Kidney epithelial cell (primary cell): Measurements from ENCODE around the gene PMVK. TPM values are rescaled to one million over a fixed set of nuclear protein-coding genes. Genes with fewer than 3 reads are reported as not detected.
A peak's percentile ranks its signal among the peaks of the same experiment; 100 is the strongest.

Experiments
- DNase-seq: peaks from one replicate; pipeline ENCODE4 v3.0.0-alpha.2; 2010; ENCODE audit warnings: low read depth
- H3K27me3 ChIP-seq: 2 replicates; pipeline ENCODE4 v1.6.0; 2011; ENCODE audit warnings: low read length; ENCODE audit not compliant: control insufficient read depth, insufficient read depth
- H3K36me3 ChIP-seq: 2 replicates; pipeline ENCODE4 v1.5.1; 2011; ENCODE audit warnings: low read length; ENCODE audit not compliant: control insufficient read depth, insufficient read depth
- H3K4me3 ChIP-seq: 2 replicates; pipeline ENCODE4 v1.5.1; 2011; ENCODE audit warnings: low read depth, mild to moderate bottlenecking, control low read depth, low read length
- total RNA-seq: library from RNA; depleted of rRNA; stranded (reverse); fragments of >200 nt; gene quantifications from 2 replicates; pipeline ENCODE4 v1.2.3, GENCODE V29; 2015
- TF ChIP-seq, protein P1 (sequence below): IDR thresholded peaks from 2 replicates; pipeline ENCODE4 v1.5.1; 2011; ENCODE audit warnings: mild to moderate bottlenecking, moderate library complexity, low read length, control low read depth, inconsistent platforms; ENCODE audit not compliant: insufficient read depth, poor library complexity, severe bottlenecking

Gene PMVK
- total RNA-seq, 1 donor from 2014 or later: 13.6 TPM

DNA sequence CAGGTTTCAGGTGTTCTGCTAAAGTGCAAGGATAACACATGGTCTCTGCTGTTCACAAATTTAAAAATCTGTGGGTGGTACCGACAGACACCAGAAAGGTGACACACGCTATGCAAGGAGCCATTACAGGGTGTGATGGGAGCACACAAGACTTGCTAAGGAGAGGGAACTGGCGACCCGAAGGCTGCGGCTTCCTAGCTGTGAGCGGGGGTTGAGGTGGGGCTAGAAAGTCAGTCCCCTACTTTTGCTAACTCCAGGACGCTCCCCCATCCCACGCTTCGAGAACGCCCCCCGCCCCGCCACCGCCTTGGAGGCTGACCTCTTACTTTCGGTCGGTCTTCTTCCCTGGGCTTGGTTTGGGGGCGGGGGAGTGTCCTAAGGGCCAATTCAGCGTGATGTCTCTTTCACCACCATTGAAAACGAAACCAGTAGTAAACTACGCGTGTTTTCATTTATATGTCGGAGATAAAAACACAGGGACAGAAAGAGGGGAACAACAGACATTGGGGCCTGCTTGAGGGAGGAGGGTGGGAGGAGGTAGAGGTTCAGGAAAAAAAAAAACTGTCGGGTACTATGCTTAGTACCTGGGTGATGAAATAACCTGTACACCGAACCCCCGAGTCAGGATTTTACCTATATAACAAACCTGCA is 39.0 kb upstream of the PMVK start:
- TF ChIP-seq, protein P1, sequence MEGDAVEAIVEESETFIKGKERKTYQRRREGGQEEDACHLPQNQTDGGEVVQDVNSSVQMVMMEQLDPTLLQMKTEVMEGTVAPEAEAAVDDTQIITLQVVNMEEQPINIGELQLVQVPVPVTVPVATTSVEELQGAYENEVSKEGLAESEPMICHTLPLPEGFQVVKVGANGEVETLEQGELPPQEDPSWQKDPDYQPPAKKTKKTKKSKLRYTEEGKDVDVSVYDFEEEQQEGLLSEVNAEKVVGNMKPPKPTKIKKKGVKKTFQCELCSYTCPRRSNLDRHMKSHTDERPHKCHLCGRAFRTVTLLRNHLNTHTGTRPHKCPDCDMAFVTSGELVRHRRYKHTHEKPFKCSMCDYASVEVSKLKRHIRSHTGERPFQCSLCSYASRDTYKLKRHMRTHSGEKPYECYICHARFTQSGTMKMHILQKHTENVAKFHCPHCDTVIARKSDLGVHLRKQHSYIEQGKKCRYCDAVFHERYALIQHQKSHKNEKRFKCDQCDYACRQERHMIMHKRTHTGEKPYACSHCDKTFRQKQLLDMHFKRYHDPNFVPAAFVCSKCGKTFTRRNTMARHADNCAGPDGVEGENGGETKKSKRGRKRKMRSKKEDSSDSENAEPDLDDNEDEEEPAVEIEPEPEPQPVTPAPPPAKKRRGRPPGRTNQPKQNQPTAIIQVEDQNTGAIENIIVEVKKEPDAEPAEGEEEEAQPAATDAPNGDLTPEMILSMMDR: no peak
- H3K27me3 ChIP-seq: no peaks in the 10 kb centered on the region
- no peak for DNase-seq
- peak overlapping the region; percentile 55 for H3K4me3 ChIP-seq
- H3K36me3 ChIP-seq: no peaks in the 10 kb centered on the region

DNA sequence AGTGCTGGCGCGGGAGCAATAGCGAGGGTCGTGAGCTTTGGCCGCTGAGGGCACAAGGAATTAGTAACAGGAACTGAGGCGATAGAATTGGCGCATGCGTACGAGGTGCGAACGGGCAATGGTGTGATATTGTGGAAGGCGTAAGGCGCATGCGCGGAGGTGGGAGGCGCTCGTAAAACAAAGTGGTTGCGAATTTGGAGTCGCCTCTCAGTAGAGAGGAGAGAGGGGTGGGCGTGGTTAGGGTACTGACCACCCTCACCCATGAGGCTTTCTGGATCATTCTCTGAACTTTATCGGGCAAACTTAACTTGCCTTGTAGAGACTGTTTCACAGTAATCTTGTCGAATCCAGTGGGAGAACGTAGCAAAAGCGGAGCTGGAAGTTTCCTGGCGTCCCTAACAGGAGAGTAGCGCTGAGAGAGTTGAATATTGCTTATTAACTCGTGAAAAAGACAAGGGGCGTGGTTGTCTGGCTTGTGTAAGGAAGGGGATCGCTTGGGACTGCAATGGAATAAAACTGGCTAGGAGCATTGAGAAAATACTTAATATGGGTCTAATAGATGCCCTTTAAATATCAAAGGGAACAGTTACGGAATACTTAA is 38.4 kb upstream of the PMVK start:
- DNase-seq: no peak
- Histone ChIP-seq H3K27me3 (no peaks in the 10 kb centered on the region), H3K36me3 (no peaks in the 10 kb centered on the region), H3K4me3 (peak overlapping the region; percentile 55)
- TF ChIP-seq, protein P1: no peak

DNA sequence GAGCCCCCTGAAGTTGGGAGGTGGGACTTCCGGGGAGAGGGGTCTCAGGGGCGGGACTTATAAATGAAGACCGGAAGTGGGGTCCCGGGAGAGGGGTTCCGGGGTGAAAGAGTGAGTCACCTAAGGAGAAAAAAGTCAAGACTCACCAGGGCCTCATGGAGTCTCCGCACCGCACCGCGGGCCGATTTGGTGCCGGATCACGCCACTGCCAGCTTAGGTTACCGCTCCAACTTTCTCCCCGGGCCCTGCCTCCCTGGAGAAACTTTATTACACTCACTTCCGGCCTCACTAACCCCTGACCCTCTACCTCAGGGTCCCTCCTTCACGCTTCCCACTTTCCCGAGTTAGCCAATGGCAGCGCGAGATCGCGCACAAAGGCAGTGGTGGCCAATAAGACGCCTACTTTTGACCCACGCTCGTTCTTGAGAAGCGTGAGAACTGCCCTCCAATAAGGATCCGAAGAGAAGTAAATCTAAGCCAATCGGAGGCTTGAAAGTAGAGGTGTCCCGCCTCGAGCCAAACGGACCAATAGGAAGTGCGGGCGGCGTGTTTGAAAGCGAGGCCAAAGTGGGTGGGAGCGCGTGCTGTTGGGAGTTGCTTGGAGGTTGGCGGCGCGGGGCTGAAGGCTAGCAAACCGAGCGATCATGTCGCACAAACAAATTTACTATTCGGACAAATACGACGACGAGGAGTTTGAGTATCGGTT is 37.7 kb upstream of the PMVK start, which contains the start of gene CKS1B:
Gene CKS1B (plus strand): TSS at position 580 of the 706 bp plus-strand sequence. CDS start 65 bp downstream, at position 645.
- H3K27me3 ChIP-seq: no peaks in the 10 kb centered on the region
- DNase-seq: peak; percentile 100
- no peaks in the 10 kb centered on the region for H3K36me3 ChIP-seq
- H3K4me3 ChIP-seq: peak within 1 kb of the TSS; percentile 62
- TF ChIP-seq, protein P1: no peak

DNA sequence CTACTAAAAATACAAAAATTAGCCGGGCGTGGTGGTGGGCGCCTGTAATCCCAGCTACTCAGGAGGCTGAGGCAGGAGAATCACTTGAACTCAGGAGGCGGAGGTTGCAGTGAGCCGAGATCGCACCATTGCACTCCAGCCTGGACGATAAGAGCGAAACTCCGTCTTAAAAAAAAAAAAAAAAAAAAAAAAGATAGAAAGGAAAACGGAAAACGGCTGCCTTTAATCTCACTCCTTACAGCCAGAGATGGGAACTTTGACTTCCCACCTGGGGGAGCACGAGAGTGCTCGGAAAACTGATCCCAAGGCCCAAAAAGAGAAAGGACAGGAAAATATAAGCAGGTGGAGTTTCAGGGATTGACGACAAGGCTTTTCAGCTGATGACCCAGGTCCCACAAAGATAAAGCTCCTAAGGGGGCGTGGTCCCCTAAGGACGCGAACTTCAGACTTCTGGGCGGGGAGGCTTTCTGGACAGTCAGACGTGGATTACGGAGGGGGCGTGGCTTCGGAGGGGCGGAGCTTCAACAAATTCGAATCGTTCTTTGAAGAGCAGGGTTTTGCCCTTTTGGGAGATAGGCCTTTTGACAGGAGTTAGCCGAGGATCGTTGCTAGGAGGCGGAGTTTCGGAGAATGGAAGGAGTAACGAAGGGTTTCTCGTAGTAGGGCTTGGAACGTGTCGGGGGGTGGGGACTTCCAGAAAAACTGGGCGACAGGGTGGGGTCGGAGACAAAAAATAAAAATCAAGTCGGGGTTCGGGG is 37.0 kb upstream of the PMVK start:
- H3K27me3 ChIP-seq: no peaks in the 10 kb centered on the region
- H3K4me3 ChIP-seq: peak overlapping the region; percentile 62
- DNase-seq: peak; percentile 92
- H3K36me3 ChIP-seq: no peaks in the 10 kb centered on the region
- TF ChIP-seq, protein P1: peak; percentile 14

DNA sequence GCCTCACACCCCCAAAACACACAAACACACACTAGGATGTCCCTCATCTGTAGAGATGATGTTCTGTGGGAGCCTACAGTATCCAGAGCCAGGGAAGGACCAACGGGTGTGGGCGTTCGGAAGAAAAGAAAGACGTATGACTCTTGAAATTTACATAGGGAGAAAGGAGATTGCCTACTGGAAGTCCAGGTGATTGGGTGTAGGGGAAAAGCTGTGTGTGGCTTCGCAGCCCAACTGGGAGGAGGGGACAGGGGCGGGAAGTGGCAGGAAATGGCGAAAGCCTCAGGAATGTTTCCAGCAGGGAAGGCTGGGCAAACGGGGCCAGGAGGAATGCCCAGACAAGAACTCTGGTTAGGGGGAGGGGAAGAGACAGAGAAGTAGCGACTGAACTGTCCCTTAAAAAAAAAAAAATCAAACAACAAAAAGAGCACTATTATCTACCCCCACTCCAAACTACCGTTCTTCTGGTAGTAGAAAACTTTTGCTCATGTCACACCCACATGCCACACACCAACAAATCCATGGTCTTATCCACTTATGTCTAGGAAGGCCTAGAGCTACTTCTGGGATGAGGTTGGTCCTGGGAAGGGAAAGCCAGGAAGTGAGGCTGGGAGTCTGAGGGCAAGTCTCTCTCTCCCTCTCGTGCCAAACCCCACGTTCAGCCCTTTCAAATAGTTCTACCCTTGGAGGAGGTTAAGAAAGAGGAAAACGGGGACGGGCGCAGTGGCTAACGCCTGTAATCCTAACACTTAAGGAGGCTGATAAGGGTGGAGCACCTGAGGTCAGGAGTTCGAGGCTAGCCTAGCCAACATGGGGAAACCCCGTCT is 36.2 kb upstream of the PMVK start:
- H3K27me3 ChIP-seq: no peaks in the 10 kb centered on the region
- TF ChIP-seq, protein P1: no peak
- peak overlapping the region; percentile 62 for H3K4me3 ChIP-seq
- peak; percentile 89 for DNase-seq
- peaks cover 1% of the 10 kb centered on the region for H3K36me3 ChIP-seq
